ENCODE results near the gene RARRES2. TPM values are rescaled to one million over a fixed set of nuclear protein-coding genes. Genes with fewer than 3 reads are reported as not detected.

The RARRES2 gene
- total RNA-seq, 1 donor from 2014 or later: 4.9 TPM

- Mint-ChIP-seq H3K4me1 (ENCODE audit: unreplicated experiment) (peaks cover 57% of the 10 kb centered on the region), H3K4me3 (ENCODE audit: unreplicated experiment) (no peak overlapping the region), H3K27ac (ENCODE audit: unreplicated experiment) (peak overlapping the region; percentile 74), H3K9me3 (ENCODE audit: unreplicated experiment) (no peaks in the 10 kb centered on the region), H3K27me3 (ENCODE audit: unreplicated experiment) (peaks cover 20% of the 10 kb centered on the region), H3K36me3 (ENCODE audit: low read depth, unreplicated experiment) (peaks cover 34% of the 10 kb centered on the region)
- no peak for TF ChIP-seq CTCF (IDR thresholded peaks at IDR 0.05; ENCODE audit: unreplicated experiment)
- no peak for DNase-seq (ENCODE audit: low spot score)
Observed at GRCh38 chr7:150371131-150371995, 29.9 kb upstream of the RARRES2 start.

- H3K4me1 Mint-ChIP-seq (ENCODE audit: unreplicated experiment): peaks cover 56% of the 10 kb centered on the region
- peak overlapping the region; percentile 74 for H3K27ac Mint-ChIP-seq (ENCODE audit: unreplicated experiment)
- H3K4me3 Mint-ChIP-seq (ENCODE audit: unreplicated experiment): peak overlapping the region; percentile 98
- H3K27me3 Mint-ChIP-seq (ENCODE audit: unreplicated experiment): peaks cover 14% of the 10 kb centered on the region
- no peak for DNase-seq (ENCODE audit: low spot score)
- H3K36me3 Mint-ChIP-seq (ENCODE audit: low read depth, unreplicated experiment): peaks cover 29% of the 10 kb centered on the region
- TF ChIP-seq CTCF (IDR thresholded peaks at IDR 0.05; ENCODE audit: unreplicated experiment): no peak
- no peaks in the 10 kb centered on the region for H3K9me3 Mint-ChIP-seq (ENCODE audit: unreplicated experiment)
Observed at GRCh38 chr7:150370612-150371071, 29.2 kb upstream of the RARRES2 start.

- no peaks in the 10 kb centered on the region for H3K9me3 Mint-ChIP-seq (ENCODE audit: unreplicated experiment)
- peaks cover 13% of the 10 kb centered on the region for H3K27me3 Mint-ChIP-seq (ENCODE audit: unreplicated experiment)
- H3K27ac Mint-ChIP-seq (ENCODE audit: unreplicated experiment): peak overlapping the region; percentile 99
- H3K4me1 Mint-ChIP-seq (ENCODE audit: unreplicated experiment): peaks cover 52% of the 10 kb centered on the region
- DNase-seq (ENCODE audit: low spot score): no peak
- TF ChIP-seq CTCF (IDR thresholded peaks at IDR 0.05; ENCODE audit: unreplicated experiment): no peak
- peak overlapping the region; percentile 98 for H3K4me3 Mint-ChIP-seq (ENCODE audit: unreplicated experiment)
- H3K36me3 Mint-ChIP-seq (ENCODE audit: low read depth, unreplicated experiment): peaks cover 29% of the 10 kb centered on the region
Observed at GRCh38 chr7:150369748-150370501, 28.5 kb upstream of the RARRES2 start.

- Mint-ChIP-seq H3K4me3 (ENCODE audit: unreplicated experiment) (peak overlapping the region; percentile 98), H3K27me3 (ENCODE audit: unreplicated experiment) (peaks cover 13% of the 10 kb centered on the region), H3K9me3 (ENCODE audit: unreplicated experiment) (no peaks in the 10 kb centered on the region), H3K27ac (ENCODE audit: unreplicated experiment) (peak overlapping the region; percentile 99), H3K36me3 (ENCODE audit: low read depth, unreplicated experiment) (peaks cover 23% of the 10 kb centered on the region), H3K4me1 (ENCODE audit: unreplicated experiment) (peaks cover 47% of the 10 kb centered on the region)
- DNase-seq (ENCODE audit: low spot score): peak; percentile 80
- no peak for TF ChIP-seq CTCF (IDR thresholded peaks at IDR 0.05; ENCODE audit: unreplicated experiment)
Observed at GRCh38 chr7:150368884-150369747, 27.7 kb upstream of the RARRES2 start.
